GM21360 (cell line): ENCODE data around the gene LZTS3.

Source experiments
- ATAC-seq: cut with Tn5 transposase; IDR thresholded peaks from one replicate; pipeline ENCODE4 v1.9.1; 2021; ENCODE audit warnings: mild to moderate bottlenecking, moderate library complexity; ENCODE audit not compliant: unreplicated experiment

LZTS3 gene

GRCh38 chr20:3115190-3116107, 57.9 kb downstream of the LZTS3 start:
- no peak for ATAC-seq
